Mesenchymal stem cell (in vitro differentiated cells and primary cell): ENCODE data around the gene COL6A1.

Source experiments
- DNase-seq: peaks from one replicate; pipeline ENCODE4 v3.0.0-alpha.2; 2013
- H2AFZ ChIP-seq: one replicate; pipeline ENCODE4 v1.6.1; 2013; ENCODE audit warnings: low read depth, mild to moderate bottlenecking, control low read depth, inconsistent platforms, low read length, moderate library complexity
- H2AK5ac ChIP-seq: 2 replicates; pipeline ENCODE4 v1.6.1; 2013; ENCODE audit warnings: low read length, moderate library complexity, mild to moderate bottlenecking, inconsistent platforms; ENCODE audit not compliant: severe bottlenecking
- H2BK120ac ChIP-seq: one replicate; pipeline ENCODE4 v1.6.1; 2013; ENCODE audit warnings: low read depth, mild to moderate bottlenecking, inconsistent platforms, low read length, moderate library complexity
- H2BK12ac ChIP-seq, 2 experiments: one replicate each; pipeline ENCODE4 v1.6.1; 2013; ENCODE audit warnings: inconsistent platforms in 2 of 2, low read length in 2 of 2, mild to moderate bottlenecking in 2 of 2, moderate library complexity in 2 of 2, control low read depth in 1 of 2
- H2BK15ac ChIP-seq: one replicate; pipeline ENCODE4 v1.6.1; 2013; ENCODE audit warnings: mild to moderate bottlenecking, low read depth, inconsistent platforms; ENCODE audit not compliant: poor library complexity, severe bottlenecking
- H2BK5ac ChIP-seq: 2 replicates; pipeline ENCODE4 v1.6.1; 2013; ENCODE audit warnings: low read depth, mild to moderate bottlenecking, low read length, control low read depth, inconsistent platforms; ENCODE audit not compliant: poor library complexity, severe bottlenecking
- H3K14ac ChIP-seq, 2 experiments: one replicate each; pipeline ENCODE4 v1.6.1; 2013; ENCODE audit warnings: inconsistent platforms in 2 of 2, low read length in 2 of 2, control low read depth in 1 of 2, mild to moderate bottlenecking in 1 of 2, moderate library complexity in 1 of 2
- H3K18ac ChIP-seq, 2 experiments: one replicate each; pipeline ENCODE4 v1.6.1; 2013; ENCODE audit warnings: inconsistent platforms in 2 of 2, low read length in 2 of 2, control low read depth in 1 of 2, low read depth in 1 of 2, mild to moderate bottlenecking in 1 of 2
- H3K23ac ChIP-seq, 2 experiments: one replicate each; pipeline ENCODE4 v1.6.1; 2013; ENCODE audit warnings: inconsistent platforms in 2 of 2, low read length in 2 of 2, mild to moderate bottlenecking in 2 of 2, moderate library complexity in 2 of 2, control low read depth in 1 of 2
- H3K27ac ChIP-seq: 2 replicates; pipeline ENCODE4 v1.5.1; 2013; ENCODE audit warnings: mild to moderate bottlenecking, moderate library complexity, low read length, control low read depth, inconsistent platforms; ENCODE audit not compliant: poor library complexity, severe bottlenecking
- H3K27me3 ChIP-seq, 2 experiments: 2 replicates each; pipeline versions ENCODE4 v1.6.1 to v1.7.0; 2013; ENCODE audit warnings: low read length in 2 of 2, mild to moderate bottlenecking in 2 of 2, moderate library complexity in 2 of 2, control low read depth in 1 of 2, inconsistent platforms in 1 of 2; ENCODE audit not compliant: control insufficient read depth in 1 of 2, insufficient read depth in 1 of 2
- H3K36me3 ChIP-seq, 2 experiments: 2 replicates each; pipeline versions ENCODE4 v1.6.1 to v1.7.0; 2013; ENCODE audit warnings: low read length in 2 of 2, control low read depth in 1 of 2, inconsistent platforms in 1 of 2, low read depth in 1 of 2, mild to moderate bottlenecking in 1 of 2; ENCODE audit not compliant: insufficient read depth in 2 of 2, control insufficient read depth in 1 of 2
- H3K4ac ChIP-seq, 2 experiments: one replicate each; pipeline ENCODE4 v1.6.1; 2013; ENCODE audit warnings: inconsistent platforms in 2 of 2, low read length in 2 of 2, mild to moderate bottlenecking in 2 of 2, moderate library complexity in 2 of 2, control low read depth in 1 of 2, low read depth in 1 of 2
- H3K4me1 ChIP-seq: 2 replicates; pipeline ENCODE4 v1.6.1; 2013; ENCODE audit warnings: low read depth, low read length, control low read depth; ENCODE audit not compliant: control insufficient read depth, insufficient read depth
- H3K4me2 ChIP-seq: 2 replicates; pipeline ENCODE4 v1.6.1; 2013; ENCODE audit warnings: low read length, mild to moderate bottlenecking, inconsistent platforms; ENCODE audit not compliant: poor library complexity, severe bottlenecking
- H3K4me3 ChIP-seq, 2 experiments: 2 replicates each; pipeline versions ENCODE4 v1.5.1 to v1.7.0; 2013; ENCODE audit warnings: low read length in 2 of 2, mild to moderate bottlenecking in 2 of 2, control low read depth in 1 of 2, low read depth in 1 of 2; ENCODE audit not compliant: insufficient read depth in 1 of 2
- H3K79me1 ChIP-seq: replicated peaks from 2 replicates; pipeline ENCODE4 v1.6.1; 2013; ENCODE audit warnings: mild to moderate bottlenecking, control low read depth, low read length, inconsistent platforms; ENCODE audit not compliant: poor library complexity, severe bottlenecking
- H3K9ac ChIP-seq: 2 replicates; pipeline ENCODE4 v1.7.0; 2013; ENCODE audit warnings: mild to moderate bottlenecking, low read length, moderate library complexity
- H3K9me3 ChIP-seq: 2 replicates; pipeline ENCODE4 v1.7.0; 2013; ENCODE audit warnings: mild to moderate bottlenecking, low read length; ENCODE audit not compliant: control insufficient read depth
- H4K8ac ChIP-seq: one replicate; pipeline ENCODE4 v1.6.1; 2013; ENCODE audit warnings: inconsistent platforms, mild to moderate bottlenecking, low read length, moderate library complexity
- H4K91ac ChIP-seq: one replicate; pipeline ENCODE4 v1.6.1; 2013; ENCODE audit warnings: mild to moderate bottlenecking, low read length, inconsistent platforms
- WGBS: methylation state at CpG from one replicate; pipeline ENCODE4 v1.1.7; 2013; ENCODE audit warnings: mixed read lengths; 5-methylcytosine and 5-hydroxymethylcytosine counted together

COL6A1 gene

DNA sequence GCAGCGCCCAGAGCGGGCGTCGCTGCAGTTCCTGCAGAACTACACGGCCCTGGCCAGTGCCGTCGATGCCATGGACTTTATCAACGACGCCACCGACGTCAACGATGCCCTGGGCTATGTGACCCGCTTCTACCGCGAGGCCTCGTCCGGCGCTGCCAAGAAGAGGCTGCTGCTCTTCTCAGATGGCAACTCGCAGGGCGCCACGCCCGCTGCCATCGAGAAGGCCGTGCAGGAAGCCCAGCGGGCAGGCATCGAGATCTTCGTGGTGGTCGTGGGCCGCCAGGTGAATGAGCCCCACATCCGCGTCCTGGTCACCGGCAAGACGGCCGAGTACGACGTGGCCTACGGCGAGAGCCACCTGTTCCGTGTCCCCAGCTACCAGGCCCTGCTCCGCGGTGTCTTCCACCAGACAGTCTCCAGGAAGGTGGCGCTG, 22.0 kb downstream of the COL6A1 start:
- Histone ChIP-seq H3K27ac (no peak overlapping the region), H2BK15ac (no peak overlapping the region), H3K14ac (no peak overlapping the region), H3K9me3 (peaks cover 21% of the 10 kb centered on the region), H3K4me1 (no peaks in the 10 kb centered on the region), H4K91ac (no peak overlapping the region), H3K4ac (no peak overlapping the region), H2BK5ac (no peak overlapping the region), H3K27me3 (no peaks in the 10 kb centered on the region), H3K23ac (peak overlapping the region in 1 of 2 experiments; percentile 19), H3K36me3 (peaks cover 63 to 74% of the 10 kb centered on the region in 2 experiments), H2AFZ (no peak overlapping the region), H3K4me3 (no peak overlapping the region), H2BK12ac (peak overlapping the region in 1 of 2 experiments; percentile 17), H3K79me1 (peaks cover 11% of the 10 kb centered on the region), H4K8ac (peak overlapping the region; percentile 19), H3K18ac (no peak overlapping the region), H2AK5ac (no peak overlapping the region), H3K4me2 (no peak overlapping the region), H3K9ac (no peak overlapping the region), H2BK120ac (no peak overlapping the region)
- WGBS = 91% methylated on average over 42 of the region's 42 CpGs
- no peak for DNase-seq

DNA sequence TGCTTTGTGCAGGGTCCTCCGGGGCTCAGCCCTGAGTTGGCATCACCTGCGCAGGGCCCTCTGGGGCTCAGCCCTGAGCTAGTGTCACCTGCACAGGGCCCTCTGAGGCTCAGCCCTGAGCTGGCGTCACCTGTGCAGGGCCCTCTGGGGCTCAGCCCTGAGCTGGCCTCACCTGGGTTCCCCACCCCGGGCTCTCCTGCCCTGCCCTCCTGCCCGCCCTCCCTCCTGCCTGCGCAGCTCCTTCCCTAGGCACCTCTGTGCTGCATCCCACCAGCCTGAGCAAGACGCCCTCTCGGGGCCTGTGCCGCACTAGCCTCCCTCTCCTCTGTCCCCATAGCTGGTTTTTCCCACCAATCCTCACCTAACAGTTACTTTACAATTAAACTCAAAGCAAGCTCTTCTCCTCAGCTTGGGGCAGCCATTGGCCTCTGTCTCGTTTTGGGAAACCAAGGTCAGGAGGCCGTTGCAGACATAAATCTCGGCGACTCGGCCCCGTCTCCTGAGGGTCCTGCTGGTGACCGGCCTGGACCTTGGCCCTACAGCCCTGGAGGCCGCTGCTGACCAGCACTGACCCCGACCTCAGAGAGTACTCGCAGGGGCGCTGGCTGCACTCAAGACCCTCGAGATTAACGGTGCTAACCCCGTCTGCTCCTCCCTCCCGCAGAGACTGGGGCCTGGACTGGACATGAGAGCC, 22.7 kb downstream of the COL6A1 start:
- H3K18ac ChIP-seq = peak overlapping the region in 1 of 2 experiments; percentile 52
- no peak overlapping the region for H3K9ac ChIP-seq
- no peak overlapping the region for H4K91ac ChIP-seq
- peak overlapping the region in 1 of 2 experiments; percentile 67 for H2BK12ac ChIP-seq
- peaks cover 21% of the 10 kb centered on the region for H3K9me3 ChIP-seq
- peaks cover 7% of the 10 kb centered on the region for H3K79me1 ChIP-seq
- peaks cover 56 to 67% of the 10 kb centered on the region in 2 experiments for H3K36me3 ChIP-seq
- H3K14ac ChIP-seq = no peak overlapping the region
- no peak overlapping the region for H2BK120ac ChIP-seq
- no peak overlapping the region for H4K8ac ChIP-seq
- H3K27me3 ChIP-seq = no peaks in the 10 kb centered on the region
- no peak overlapping the region for H3K4ac ChIP-seq
- no peak overlapping the region for H2AFZ ChIP-seq
- peak overlapping the region in 1 of 2 experiments; percentile 11 for H3K23ac ChIP-seq
- no peak overlapping the region for H3K4me2 ChIP-seq
- H3K27ac ChIP-seq = no peak overlapping the region
- 70% methylated on average over 24 of the region's 24 CpGs for WGBS
- H2BK15ac ChIP-seq = no peak overlapping the region
- no peak overlapping the region for H2BK5ac ChIP-seq
- no peak overlapping the region for H2AK5ac ChIP-seq
- peak overlapping the region in 1 of 2 experiments; percentile 20 for H3K4me3 ChIP-seq
- H3K4me1 ChIP-seq = no peaks in the 10 kb centered on the region
- no peak for DNase-seq

DNA sequence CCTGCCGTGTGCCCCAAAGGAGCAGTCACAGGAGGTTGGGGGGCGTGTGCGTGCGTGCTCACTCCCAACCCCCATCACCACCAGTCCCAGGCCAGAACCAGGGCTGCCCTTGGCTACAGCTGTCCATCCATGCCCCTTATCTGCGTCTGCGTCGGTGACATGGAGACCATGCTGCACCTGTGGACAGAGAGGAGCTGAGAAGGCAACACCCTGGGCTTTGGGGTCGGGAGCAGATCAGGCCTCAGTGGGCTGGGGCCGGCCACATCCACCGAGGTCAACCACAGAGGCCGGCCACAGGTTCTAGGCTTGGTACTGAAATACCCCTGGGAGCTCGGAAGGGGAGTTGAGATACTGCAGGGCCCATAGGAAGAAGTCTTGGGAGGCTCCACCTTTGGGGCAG, 23.5 kb downstream of the COL6A1 start:
- H3K9ac ChIP-seq = no peak overlapping the region
- DNase-seq = no peak
- no peak overlapping the region for H4K8ac ChIP-seq
- H2AK5ac ChIP-seq = no peak overlapping the region
- no peak overlapping the region for H3K4me3 ChIP-seq
- no peak overlapping the region for H3K27ac ChIP-seq
- 90% methylated on average over 12 of the region's 12 CpGs for WGBS
- H2BK12ac ChIP-seq = no peak overlapping the region
- no peak overlapping the region for H2AFZ ChIP-seq
- no peak overlapping the region for H3K4me2 ChIP-seq
- H2BK5ac ChIP-seq = no peak overlapping the region
- peaks cover 21% of the 10 kb centered on the region for H3K9me3 ChIP-seq
- no peak overlapping the region for H4K91ac ChIP-seq
- H3K23ac ChIP-seq = no peak overlapping the region
- peaks cover 7% of the 10 kb centered on the region for H3K79me1 ChIP-seq
- no peaks in the 10 kb centered on the region for H3K27me3 ChIP-seq
- no peak overlapping the region for H2BK120ac ChIP-seq
- H3K18ac ChIP-seq = peak overlapping the region in 1 of 2 experiments; percentile 9
- H3K4ac ChIP-seq = no peak overlapping the region
- no peak overlapping the region for H3K14ac ChIP-seq
- no peaks in the 10 kb centered on the region for H3K4me1 ChIP-seq
- H2BK15ac ChIP-seq = no peak overlapping the region
- H3K36me3 ChIP-seq = peaks cover 48 to 60% of the 10 kb centered on the region in 2 experiments

DNA sequence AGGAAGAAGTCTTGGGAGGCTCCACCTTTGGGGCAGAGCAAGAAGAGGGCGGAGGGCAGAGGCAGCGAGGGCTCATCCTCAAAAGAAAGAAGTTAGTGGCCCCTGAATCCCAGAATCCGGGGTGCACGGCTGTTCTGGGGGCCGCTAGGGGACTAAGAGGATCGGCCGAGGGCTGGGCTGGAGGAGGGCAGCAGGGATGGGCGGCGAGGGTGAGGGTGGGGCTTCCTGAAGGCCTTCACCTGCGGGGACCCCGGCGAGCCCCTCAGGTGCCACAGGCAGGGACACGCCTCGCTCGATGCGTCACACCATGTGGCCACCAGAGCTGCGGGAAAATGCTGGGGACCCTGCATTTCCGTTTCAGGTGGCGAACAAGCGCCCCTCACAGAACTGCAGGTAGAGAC, 23.9 kb downstream of the COL6A1 start:
- H4K91ac ChIP-seq = no peak overlapping the region
- no peak overlapping the region for H2BK12ac ChIP-seq
- H3K4ac ChIP-seq = no peak overlapping the region
- H2AFZ ChIP-seq = no peak overlapping the region
- peak overlapping the region; percentile 31 for H4K8ac ChIP-seq
- WGBS = 97% methylated on average over 20 of the region's 20 CpGs
- H3K4me1 ChIP-seq = no peaks in the 10 kb centered on the region
- no peak overlapping the region for H3K14ac ChIP-seq
- H3K4me3 ChIP-seq = no peak overlapping the region
- H3K9ac ChIP-seq = no peak overlapping the region
- peaks cover 21% of the 10 kb centered on the region for H3K9me3 ChIP-seq
- H3K23ac ChIP-seq = no peak overlapping the region
- H2BK5ac ChIP-seq = no peak overlapping the region
- H3K79me1 ChIP-seq = peaks cover 7% of the 10 kb centered on the region
- H2BK120ac ChIP-seq = no peak overlapping the region
- no peak overlapping the region for H3K18ac ChIP-seq
- H3K27ac ChIP-seq = no peak overlapping the region
- H2BK15ac ChIP-seq = no peak overlapping the region
- DNase-seq = no peak
- no peaks in the 10 kb centered on the region for H3K27me3 ChIP-seq
- H2AK5ac ChIP-seq = no peak overlapping the region
- peaks cover 46 to 56% of the 10 kb centered on the region in 2 experiments for H3K36me3 ChIP-seq
- no peak overlapping the region for H3K4me2 ChIP-seq
